ENCODE data around the gene KRTAP10-12. TPM values are rescaled to one million over a fixed set of nuclear protein-coding genes. Genes with fewer than 3 reads are reported as not detected.

The KRTAP10-12 gene
- polyA plus RNA-seq, 2 of the 4 experiments (the other 2 are of a cell fraction) = not detected

GRCh38 chr21:44686000-44686781 is 10.8 kb upstream of the KRTAP10-12 start:
- ChIA-PET CTCF (no interaction called here), POLR2A (no interaction called here)
- Histone ChIP-seq H3K27ac (no peak overlapping the region), H3K4me3 (no peak overlapping the region), H3K9me3 (no peaks in the 10 kb centered on the region), H3K4me2 (no peak overlapping the region), H3K4me1 (no peaks in the 10 kb centered on the region)
- TF ChIP-seq REST (IDR thresholded peaks at IDR 0.05) (no peak), FOXS1 (CRISPR knock-in tag; IDR thresholded peaks at IDR 0.05) (no peak), SREBF2 (IDR thresholded peaks at IDR 0.05) (no peak), FOSL2 (IDR thresholded peaks at IDR 0.05) (no peak), FOSL2 (CRISPR knock-in tag; IDR thresholded peaks at IDR 0.05) (no peak), HMGXB4 (CRISPR knock-in tag; IDR thresholded peaks at IDR 0.05; ENCODE audit: borderline replicate concordance) (no peak), JUNB (IDR thresholded peaks at IDR 0.05) (no peak), SMC3 (IDR thresholded peaks at IDR 0.05) (no peak), NPAS2 (CRISPR knock-in tag; IDR thresholded peaks at IDR 0.05; ENCODE audit: borderline replicate concordance) (no peak)
- DNase-seq (ENCODE audit: low read depth in 1 of 2, low spot score in 1 of 2) (no peak), ATAC-seq (no peak), FAIRE-seq (no peak)
- 35% methylated on average over 3 of the region's 14 CpGs for WGBS (ENCODE audit: missing lambda C conversion rate)

- Histone ChIP-seq H3K4me2 (no peak overlapping the region), H3K4me1 (no peaks in the 10 kb centered on the region), H3K27ac (no peak overlapping the region), H3K4me3 (no peak overlapping the region), H3K9me3 (no peaks in the 10 kb centered on the region)
- WGBS (ENCODE audit: missing lambda C conversion rate) = 63% methylated on average over 21 of the region's 25 CpGs
- DNase-seq (ENCODE audit: low read depth in 1 of 2, low spot score in 1 of 2) = no peak
- ChIA-PET POLR2A (no interaction called here), CTCF (no interaction called here)
- ATAC-seq = no peak
- no peak for TF ChIP-seq MAX (IDR thresholded peaks at IDR 0.05)
- TF ChIP-seq POLR2AphosphoS2 (conservative IDR thresholded peaks at IDR 0.05; ENCODE audit: low read length) = no peak
- no peak for FAIRE-seq
Measured at GRCh38 chr21:44686843-44687561, 10.0 kb upstream of the KRTAP10-12 start.

- ChIA-PET POLR2A (no interaction called here), CTCF (no interaction called here)
- no peak for ATAC-seq
- no peak overlapping the region for H3K27ac ChIP-seq
- DNase-seq (ENCODE audit: low read depth in 1 of 2, low spot score in 1 of 2) = no peak
- no peak overlapping the region for H3K4me2 ChIP-seq
- peaks cover 4% of the 10 kb centered on the region; the same call in 2 of the 3 replicates for H3K9me3 ChIP-seq
- H3K4me3 ChIP-seq = no peak overlapping the region
- H3K4me1 ChIP-seq = no peaks in the 10 kb centered on the region
- 13% methylated on average over 11 of the region's 11 CpGs for WGBS (ENCODE audit: missing lambda C conversion rate)
- no peak for FAIRE-seq
- TF ChIP-seq USF2 (IDR thresholded peaks at IDR 0.05) (no peak), HOXA7 (CRISPR knock-in tag; IDR thresholded peaks at IDR 0.05) (no peak), MYC (IDR thresholded peaks at IDR 0.05; ENCODE audit: borderline replicate concordance, low read length) (no peak), KDM1A (IDR thresholded peaks at IDR 0.05; ENCODE audit: low read depth) (no peak), HDAC2 (IDR thresholded peaks at IDR 0.05) (no peak), ZSCAN20 (CRISPR knock-in tag; IDR thresholded peaks at IDR 0.05) (no peak), ATOH8 (CRISPR knock-in tag; IDR thresholded peaks at IDR 0.05; ENCODE audit: low read depth) (no peak), RFX5 (IDR thresholded peaks at IDR 0.05) (no peak), JUNB (IDR thresholded peaks at IDR 0.05) (no peak), RARB (CRISPR knock-in tag; IDR thresholded peaks at IDR 0.05) (no peak), CEBPB (IDR thresholded peaks at IDR 0.05) (no peak), POLR2AphosphoS2 (conservative IDR thresholded peaks at IDR 0.05; ENCODE audit: low read length) (no peak), ELK1 (IDR thresholded peaks at IDR 0.05; ENCODE audit: low read depth, low read length) (no peak)
Measured at GRCh38 chr21:44687671-44688070, 9.3 kb upstream of the KRTAP10-12 start.
